GM18505 (cell line): ENCODE data around the gene BMP7.
"Not testable (repeated sequence)": the region's sequence is repeated elsewhere in the genome, so short reads cannot be mapped to it uniquely, and the experiment has no call there.

ENCODE experiments used
- ATAC-seq: cut with Tn5 transposase; IDR thresholded peaks from one replicate; pipeline ENCODE4 v1.9.1; 2021; ENCODE audit not compliant: unreplicated experiment
- POLR2A ChIP-seq: IDR thresholded peaks from 4 replicates; pipeline ENCODE4 v1.6.1; 2011; ENCODE audit warnings: borderline replicate concordance; ENCODE audit not compliant: insufficient read depth, insufficient read length; ENCODE audit errors: extremely low read depth

Gene BMP7

DNA sequence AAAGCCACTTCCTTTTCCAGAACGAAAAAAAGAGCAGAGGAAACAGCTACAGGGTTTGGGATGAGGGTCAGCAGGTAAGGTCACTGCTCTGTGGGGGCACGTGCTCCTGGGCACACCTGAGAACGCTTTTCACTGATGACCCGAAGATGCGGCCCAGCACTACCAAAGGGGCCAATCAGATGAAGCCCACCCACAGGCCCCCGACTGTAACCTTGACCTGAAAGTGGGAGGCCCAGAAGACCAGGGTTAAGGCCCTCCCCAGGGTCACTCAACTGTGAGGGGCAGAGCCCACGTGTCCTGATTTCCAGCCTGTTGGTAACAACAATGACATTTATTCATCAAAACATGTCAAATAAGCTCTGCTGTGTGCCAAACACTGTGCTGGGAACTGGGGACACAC lies 108.0 kb downstream of the BMP7 start:
- TF ChIP-seq POLR2A, result no peak
- ATAC-seq, result no peak

DNA sequence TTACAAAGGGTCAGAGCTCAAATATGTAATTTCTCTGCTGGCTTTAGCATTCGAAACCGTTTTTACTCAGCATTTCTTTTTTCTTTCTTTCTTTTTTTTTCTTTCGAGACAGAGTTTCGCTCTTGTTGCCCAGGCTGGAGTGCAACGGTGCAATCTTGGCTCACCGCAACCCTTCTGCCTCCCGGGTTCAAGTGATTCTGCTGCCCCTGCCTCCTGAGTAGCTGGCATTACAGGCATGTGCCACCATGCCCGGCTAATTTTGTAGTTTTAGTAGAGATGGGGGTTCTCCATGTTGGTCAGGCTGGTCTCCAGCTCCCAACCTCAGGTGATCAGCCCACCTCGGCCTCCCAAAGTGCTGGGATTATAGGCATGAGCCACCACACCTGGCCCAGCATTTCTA lies 108.7 kb downstream of the BMP7 start:
- not testable (repeated sequence) for ATAC-seq

DNA sequence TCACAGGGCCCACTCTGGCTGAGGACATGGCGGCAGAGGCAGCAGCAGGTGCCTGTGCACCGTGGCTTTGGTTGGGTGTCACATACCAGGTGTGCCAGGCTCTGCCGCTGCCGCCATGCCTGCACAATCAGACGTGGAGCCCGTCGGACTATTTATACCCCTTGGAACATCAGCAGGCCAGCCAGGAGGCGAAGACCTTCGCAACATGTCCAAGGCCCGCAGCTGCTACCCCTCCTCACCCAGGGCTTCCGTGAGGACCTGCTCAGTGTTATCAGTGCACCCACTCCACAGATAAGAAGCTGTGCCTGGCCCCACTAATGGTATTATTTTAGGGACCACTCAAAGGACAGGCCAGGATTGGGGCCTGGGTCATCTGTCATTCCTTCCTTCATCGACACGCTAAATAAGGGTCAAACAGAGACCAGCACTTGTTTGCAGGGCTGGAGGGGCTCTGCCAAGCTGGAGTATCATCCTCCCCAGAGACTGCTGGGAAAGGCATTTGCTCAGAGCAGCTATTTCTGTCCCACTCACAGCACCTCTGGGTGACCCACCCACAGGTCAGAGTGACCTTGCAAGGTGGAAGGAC lies 109.2 kb downstream of the BMP7 start:
- no peak for TF ChIP-seq POLR2A
- no peak for ATAC-seq

GRCh38 chr20:57156011-57156729 lies 110.3 kb downstream of the BMP7 start:
- no peak for ATAC-seq
- TF ChIP-seq POLR2A, result no peak

GRCh38 chr20:57155415-57155814 lies 111.0 kb downstream of the BMP7 start:
- no peak for ATAC-seq
- TF ChIP-seq POLR2A, result no peak

GRCh38 chr20:57153238-57153905 lies 113.1 kb downstream of the BMP7 start:
- no peak for ATAC-seq

DNA sequence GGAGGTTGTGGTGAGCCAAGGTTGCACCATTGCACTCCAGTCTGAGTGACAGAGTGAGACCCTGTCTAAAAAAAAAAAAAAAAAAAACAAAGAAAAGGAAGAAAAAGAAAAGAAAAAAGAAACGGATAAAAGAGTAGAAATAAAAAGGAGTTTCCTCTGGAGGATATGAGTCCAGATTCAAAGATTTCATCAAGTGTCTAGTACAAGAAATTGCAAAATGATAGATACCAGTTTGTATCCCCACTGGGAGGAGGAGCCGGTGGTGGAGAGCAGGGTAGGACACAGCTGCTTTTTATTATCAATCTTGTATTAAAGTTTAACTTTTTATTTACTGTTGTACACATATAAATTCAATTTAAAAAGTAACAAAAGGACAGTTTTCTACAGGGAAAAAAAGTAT lies 113.9 kb downstream of the BMP7 start:
- no peak for TF ChIP-seq POLR2A
- ATAC-seq, result no peak

More at GRCh38 chr20:57153238-57153905, 113.1 kb downstream of the BMP7 start:
- TF ChIP-seq POLR2A, result no peak

GRCh38 chr20:57150559-57150958 lies 115.9 kb downstream of the BMP7 start:
- no peak for TF ChIP-seq POLR2A
- ATAC-seq, result no peak

- TF ChIP-seq POLR2A, result no peak
Observed at GRCh38 chr20:57148263-57148662, 118.2 kb downstream of the BMP7 start.

GRCh38 chr20:57147185-57147584 lies 119.3 kb downstream of the BMP7 start:
- ATAC-seq, result no peak
- no peak for TF ChIP-seq POLR2A

More at GRCh38 chr20:57148263-57148662, 118.2 kb downstream of the BMP7 start:
- ATAC-seq, result no peak

DNA sequence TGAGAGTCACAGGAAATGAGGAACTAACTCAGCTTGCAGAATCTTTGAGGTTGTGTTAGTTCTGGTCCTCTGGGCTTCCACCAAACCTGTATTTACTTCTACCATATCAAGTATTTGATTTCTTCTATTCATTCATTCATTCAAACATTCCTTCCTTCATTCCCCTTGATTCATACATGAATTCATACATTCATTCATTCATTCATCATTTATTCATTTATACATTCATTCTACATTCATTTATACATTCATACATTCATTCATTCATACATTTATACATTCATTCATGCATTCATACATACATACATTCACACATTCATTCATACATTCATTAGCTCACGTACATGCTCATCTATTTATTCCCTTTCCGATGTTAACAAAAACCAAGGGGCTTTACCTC lies 120.3 kb downstream of the BMP7 start:
- ATAC-seq, result no peak
- no peak for TF ChIP-seq POLR2A

- no peak for TF ChIP-seq POLR2A
- no peak for ATAC-seq
Observed at GRCh38 chr20:57145089-57145631, 121.3 kb downstream of the BMP7 start.

- no peak for TF ChIP-seq POLR2A
- no peak for ATAC-seq
Observed at GRCh38 chr20:57143173-57143572, 123.3 kb downstream of the BMP7 start.

DNA sequence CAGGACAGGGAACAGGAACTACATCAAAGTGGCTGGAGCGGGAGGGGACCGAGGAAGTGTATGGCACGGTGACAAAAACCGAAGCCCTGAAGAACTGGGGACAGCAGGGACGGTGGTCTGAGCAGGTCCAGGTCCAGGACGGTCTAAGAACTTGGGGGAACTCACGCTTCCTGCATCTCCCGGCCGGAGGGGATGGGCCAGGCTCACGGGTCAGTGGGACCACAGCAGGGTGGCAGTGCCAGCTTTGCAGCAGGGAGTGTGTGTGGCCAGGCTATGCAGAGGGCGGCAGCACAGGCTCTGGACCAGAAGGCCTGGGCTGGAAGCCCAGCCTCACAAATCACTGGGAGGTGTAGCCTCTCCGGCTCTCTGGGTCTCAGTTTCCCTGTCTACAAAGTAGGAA lies 123.8 kb downstream of the BMP7 start:
- TF ChIP-seq POLR2A, result no peak
- ATAC-seq, result no peak
